Pancreas (tissue), 10 donors: ENCODE results near the gene RPS3A. TPM values are rescaled to one million over a fixed set of nuclear protein-coding genes. Genes with fewer than 3 reads are reported as not detected.

Experiments
- ATAC-seq, 4 donors: fragments of 200-7000 bp; cut with Tn5 transposase; one replicate each; pipeline versions ENCODE4 v1.8.0 to v1.9.1; 2020; ENCODE audit warnings: mild to moderate bottlenecking in 4 of 4, moderate library complexity in 4 of 4
- DNase-seq, 6 donors: peaks; one replicate each; pipeline ENCODE4 v3.0.0-alpha.2; 2020
- FAIRE-seq: peaks from 2 replicates; lab custom pipeline; 2012; peaks lifted over from hg19 to GRCh38; lab: Jason Lieb, UNC
- H3K27ac ChIP-seq, 4 donors: fragments of 200-600 bp; sonication (generic); 1 replicate in 3 of 4; 2 replicates in 1 of 4; pipeline versions ENCODE4 v1.5.0 to v1.8.0; 2020
- H3K27me3 ChIP-seq, 4 donors: fragments of 200-600 bp; one replicate each; pipeline ENCODE4 v1.8.0; 2021
- H3K36me3 ChIP-seq, 3 donors: fragments of 200-600 bp; sonication (generic) in 1 of 3; one replicate each; pipeline versions ENCODE4 v1.5.0 to v1.8.0; 2020 to 2021
- H3K4me1 ChIP-seq, 3 donors: fragments of 200-600 bp; one replicate each; pipeline ENCODE4 v1.8.0; 2021
- H3K4me3 ChIP-seq, 4 donors: fragments of 200-600 bp; sonication (generic) in 2 of 4; one replicate each; pipeline versions ENCODE4 v1.5.0 to v1.8.0; 2020 to 2021
- H3K9me3 ChIP-seq, 4 donors: fragments of 200-600 bp; one replicate each; pipeline ENCODE4 v1.8.0; 2021
- CTCF ChIP-seq, 4 donors: fragments of 200-600 bp; sonication (generic) in 3 of 4; IDR thresholded peaks; one replicate each; pipeline versions ENCODE4 v1.5.0 to v1.8.0; 2021; ENCODE audit warnings: antibody characterized with exemption in 4 of 4
- WGBS, 2 donors: extraction: QIAGEN DNeasy Blood & Tissue Kit; methylation state at CpG; one replicate each; pipeline ENCODE4 v1.1.7; 2013; 5-methylcytosine and 5-hydroxymethylcytosine counted together
- intact Hi-C, 3 donors: fragments of 100-400 bp; cut with DNase I; formaldehyde crosslinking; loops; one replicate each; pipeline versions ENCODE4 v1.11.1 to v1.14.2; 2022
- polyA plus RNA-seq, 2 donors: library from polyadenylated mRNA; stranded (reverse); fragments of 200-250 nt; gene quantifications; one replicate each; pipeline ENCODE4 v1.2.3, GENCODE V29; 2013
- total RNA-seq, 6 donors: library from RNA; stranded (reverse); fragmentation: NEBNext Ultra II Directional in 4 of 6; extraction: Animal tissue kit (Norgen Biotek cat#: 25700) in 4 of 6; gene quantifications; one replicate each; pipeline versions ENCODE4 v1.2.1 to v1.2.4, GENCODE V29; 2021 to 2023
- donor health status: healthy with polysubstance abuse.
- donor health status: DM: no; HTN: no; CAD: no; lungs with moderate emphysema.
- donor health status: DM: no; HTN: no; CAD: no.
- donor health status: control.
- donor health status: control.
- donor health status: Bipolar disorder and iron deficiency.
- donor health status: DM: yes; HTN: yes; CAD: no.
- donor health status: DM: no; HTN: no; CAD: no.
- donor health status: DM: no; HTN: no; CAD: no.
- donor health status: DM: yes; HTN: yes; CAD: no.

Gene RPS3A
- total and polyA plus RNA-seq, 8 donors = 882 to 1,850 (median 1,495) TPM

- peaks cover 0 to 5% (median 0%) of the 10 kb centered on the region in 3 donors for H3K36me3 ChIP-seq
- intact Hi-C loops = no loop called here
- TF ChIP-seq CTCF (IDR thresholded peaks at IDR 0.05) = no peak
- FAIRE-seq = no peak
- no peak for ATAC-seq
- no peak overlapping the region for H3K27ac ChIP-seq
- no peak for DNase-seq
- no peak overlapping the region for H3K4me3 ChIP-seq
- no peaks in the 10 kb centered on the region for H3K27me3 ChIP-seq
- H3K4me1 ChIP-seq = no peaks in the 10 kb centered on the region
- no peaks in the 10 kb centered on the region for H3K9me3 ChIP-seq
- 94 to 95% methylated on average over 9 of the region's 9 CpGs for WGBS, 2 donors
These were observed 51.6 kb downstream of the RPS3A start for GRCh38 chr4:151150821-151151580.

- TF ChIP-seq CTCF (IDR thresholded peaks at IDR 0.05) = no peak
- H3K27me3 ChIP-seq = no peaks in the 10 kb centered on the region
- FAIRE-seq (no peak), DNase-seq (no peak), ATAC-seq (no peak)
- WGBS, 2 donors = 0 to 8% methylated on average over 1 of the region's 1 CpG
- H3K27ac ChIP-seq = no peak overlapping the region
- intact Hi-C loops = no loop called here
- no peaks in the 10 kb centered on the region for H3K4me1 ChIP-seq
- H3K9me3 ChIP-seq = no peaks in the 10 kb centered on the region
- no peak overlapping the region for H3K4me3 ChIP-seq
- H3K36me3 ChIP-seq = peaks cover 0 to 1% (median 0%) of the 10 kb centered on the region in 3 donors
These were observed 52.6 kb downstream of the RPS3A start for GRCh38 chr4:151152028-151152427.

GRCh38 chr4:151153585-151153984, 54.2 kb downstream of the RPS3A start:
- Histone ChIP-seq H3K9me3 (no peaks in the 10 kb centered on the region), H3K27ac (no peak overlapping the region), H3K27me3 (no peaks in the 10 kb centered on the region), H3K4me3 (no peak overlapping the region), H3K4me1 (no peaks in the 10 kb centered on the region), H3K36me3 (no peaks in the 10 kb centered on the region)
- no peak for TF ChIP-seq CTCF (IDR thresholded peaks at IDR 0.05)
- WGBS, 2 donors = 91 to 94% methylated on average over 2 of the region's 2 CpGs
- no peak for DNase-seq
- FAIRE-seq = no peak
- intact Hi-C loops = no loop called here
- no peak for ATAC-seq

Other genes with a start within 250 kb of the RPS3A start
- gene LRBA, start 84.3 kb upstream of the RPS3A start, total RNA-seq = 10 to 100 TPM; 20.3 to 35.3 (median 26.7) TPM
- gene LRBA, start 84.3 kb upstream of the RPS3A start, polyA plus RNA-seq = 10 to 100 TPM in 1 of 2 donors, 1 to 10 TPM in 1; 6.6 to 17.8 TPM
- not detected for gene PRSS48, start 177.5 kb downstream of the RPS3A start, total RNA-seq
- not detected for gene PRSS48, start 177.5 kb downstream of the RPS3A start, polyA plus RNA-seq
- 10 to 100 TPM; 11.9 to 34.5 (median 14.6) TPM for gene SH3D19, start 226.0 kb downstream of the RPS3A start, total RNA-seq
- 10 to 100 TPM; 12.3 to 13.1 TPM for gene SH3D19, start 226.0 kb downstream of the RPS3A start, polyA plus RNA-seq